T47D (cell line): ENCODE measurements around the gene AP3D1.

Experiments
- DNase-seq, 2 experiments: peaks; one replicate each; pipeline versions ENCODE4 v3.0.0 to v3.0.0-alpha.2; 2011 to 2012; ENCODE audit warnings: low read depth in 1 of 2, low spot score in 1 of 2
- JUND ChIP-seq: IDR thresholded peaks from 2 replicates; pipeline ENCODE4 v1.6.1; 2012; ENCODE audit warnings: low read depth
- in situ Hi-C: cut with HindIII; loops from 2 replicates; pipeline ENCODE4 v1.10.0; 2016; ENCODE audit warnings: low sequenced_read_pairs, low pct_unique_long_range_greater_than_20kb

The AP3D1 gene

GRCh38 chr19:2076526-2076944, 74.8 kb downstream of the AP3D1 start:
- in situ Hi-C loops, result no loop called here
- no peak for DNase-seq
- TF ChIP-seq JUND, result no peak

- no peak for TF ChIP-seq JUND
- DNase-seq, result no peak
- in situ Hi-C loops, result no loop called here
Measured at GRCh38 chr19:2072757-2073551, 78.4 kb downstream of the AP3D1 start.

- in situ Hi-C loops, result no loop called here
- TF ChIP-seq JUND, result no peak
Measured at GRCh38 chr19:2070986-2071673, 80.2 kb downstream of the AP3D1 start.

GRCh38 chr19:2070436-2070827, 80.9 kb downstream of the AP3D1 start:
- in situ Hi-C loops, result no loop called here
- no peak for DNase-seq
- no peak for TF ChIP-seq JUND

More at GRCh38 chr19:2070986-2071673, 80.2 kb downstream of the AP3D1 start:
- DNase-seq, result no peak

GRCh38 chr19:2064788-2065524, 86.4 kb downstream of the AP3D1 start:
- no peak for TF ChIP-seq JUND
- in situ Hi-C loops, result no loop called here

GRCh38 chr19:2064395-2064787, 87.0 kb downstream of the AP3D1 start:
- no peak for DNase-seq
- TF ChIP-seq JUND, result no peak
- in situ Hi-C loops, result no loop called here

More at GRCh38 chr19:2064788-2065524, 86.4 kb downstream of the AP3D1 start:
- DNase-seq, result no peak

DNA sequence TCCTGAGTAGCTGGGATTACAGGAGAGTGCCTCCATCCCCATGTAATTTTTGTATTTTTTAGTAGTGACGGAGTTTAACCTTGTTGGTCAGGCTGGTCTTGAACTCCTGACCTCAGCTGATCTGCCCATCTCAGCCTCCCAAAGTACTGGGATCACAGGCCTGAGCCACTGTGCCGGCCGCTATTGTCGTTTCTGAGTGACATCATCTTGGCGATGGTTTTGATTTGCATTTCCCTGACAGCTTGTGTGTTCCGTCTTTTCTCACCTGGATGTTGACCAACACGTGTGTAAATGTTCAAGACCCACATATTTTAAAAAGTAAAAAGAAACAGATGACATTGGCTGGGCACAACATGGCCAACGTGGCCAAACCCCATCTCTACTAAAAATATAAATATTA, 87.5 kb downstream of the AP3D1 start:
- no peak for TF ChIP-seq JUND
- in situ Hi-C loops, result no loop called here
- no peak for DNase-seq

GRCh38 chr19:2062770-2063169, 88.6 kb downstream of the AP3D1 start:
- TF ChIP-seq JUND, result no peak
- DNase-seq, result no peak
- in situ Hi-C loops, result no loop called here

DNA sequence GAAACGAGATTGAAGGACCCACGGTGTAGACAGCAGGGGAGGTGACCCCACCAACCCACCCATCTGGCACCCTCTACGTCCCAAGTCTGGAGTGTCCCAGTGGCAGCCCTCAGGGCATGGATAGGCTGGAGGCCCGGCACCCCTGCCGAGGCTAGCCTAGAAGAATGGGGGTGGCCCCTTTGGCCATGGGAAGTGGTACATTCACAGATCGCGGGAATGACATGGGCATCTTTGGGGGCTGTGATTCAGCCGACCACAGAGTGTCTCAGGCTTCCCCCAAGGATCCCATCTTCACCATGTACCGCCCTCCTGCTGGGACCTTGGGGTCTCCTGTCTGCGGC, 89.0 kb downstream of the AP3D1 start:
- DNase-seq, result no peak
- TF ChIP-seq JUND, result no peak
- in situ Hi-C loops, result no loop called here

GRCh38 chr19:2061495-2062388, 89.6 kb downstream of the AP3D1 start:
- in situ Hi-C loops, result no loop called here
- TF ChIP-seq JUND, result no peak
- peak; percentile 76 to 97 for DNase-seq

- no peak for TF ChIP-seq JUND
- no peak for DNase-seq
- in situ Hi-C loops, result no loop called here
Measured at GRCh38 chr19:2060884-2061494, 90.4 kb downstream of the AP3D1 start.
